Stimulated activated CD4-positive, alpha-beta T cell treated with anti-CD3 and anti-CD28 coated beads, Interleukin-4, amount 100 ng/mL, for 1 hour (primary cell): Measurements from ENCODE around the gene KCNG2.

ENCODE experiments used
- DNase-seq: peaks from one replicate; pipeline ENCODE4 v3.0.0-alpha.2; 2020

KCNG2 gene

DNA sequence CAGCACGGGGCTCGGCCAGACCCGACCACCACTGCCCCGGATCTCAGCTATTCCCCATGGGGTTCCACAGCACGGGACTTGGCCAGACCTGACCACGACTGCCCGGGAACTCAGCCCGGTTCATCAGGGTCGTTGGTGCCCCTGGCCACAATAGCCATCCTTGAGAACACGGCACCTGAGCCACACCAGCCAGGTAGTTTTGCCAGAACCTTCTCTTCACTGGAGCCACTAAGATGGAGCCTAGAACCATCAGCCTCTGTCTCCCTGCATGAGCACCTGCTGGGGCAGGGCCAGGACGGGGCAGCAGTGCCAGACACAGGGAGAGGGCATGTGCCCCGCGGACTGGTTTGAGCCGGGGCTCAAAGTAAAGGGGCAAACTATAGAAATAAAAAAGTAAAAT, 11.4 kb upstream of the KCNG2 start:
- DNase-seq = no peak

DNA sequence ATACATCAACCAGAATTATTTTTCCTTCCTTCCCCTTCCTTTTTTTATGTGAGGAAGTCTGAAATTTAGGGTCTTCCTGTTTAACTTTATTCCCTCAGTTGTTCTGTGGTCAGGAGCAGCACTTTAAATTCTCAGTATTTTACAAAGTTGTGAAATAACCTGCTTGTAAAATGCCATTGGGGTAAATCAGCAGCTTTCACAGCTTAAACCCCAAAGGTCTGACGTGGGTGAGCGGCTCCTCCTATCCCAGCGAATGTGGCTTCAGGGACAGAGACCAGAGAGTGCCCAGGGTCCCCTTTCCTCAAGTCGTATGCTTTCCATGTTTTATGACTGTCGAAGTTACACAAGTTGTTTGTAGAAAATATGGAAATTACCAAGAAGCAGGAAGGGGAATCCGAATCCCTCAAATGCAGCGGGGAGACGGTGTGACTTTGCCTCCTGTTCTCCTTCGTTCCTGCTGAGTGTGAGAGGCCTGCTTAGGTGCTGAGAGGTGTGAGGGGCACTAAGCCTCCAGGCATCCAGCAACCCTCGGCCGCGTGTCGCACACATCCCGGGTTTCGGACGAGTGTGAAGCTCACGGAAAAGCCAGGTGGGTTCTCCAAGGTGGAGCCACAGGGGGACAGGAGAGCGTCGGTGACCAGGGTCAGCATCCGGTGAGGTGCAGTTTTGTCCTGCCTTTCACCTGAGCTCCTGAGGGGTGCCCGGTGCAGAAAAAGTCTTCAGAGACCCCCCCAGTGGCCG, 10.8 kb upstream of the KCNG2 start:
- no peak for DNase-seq

DNA sequence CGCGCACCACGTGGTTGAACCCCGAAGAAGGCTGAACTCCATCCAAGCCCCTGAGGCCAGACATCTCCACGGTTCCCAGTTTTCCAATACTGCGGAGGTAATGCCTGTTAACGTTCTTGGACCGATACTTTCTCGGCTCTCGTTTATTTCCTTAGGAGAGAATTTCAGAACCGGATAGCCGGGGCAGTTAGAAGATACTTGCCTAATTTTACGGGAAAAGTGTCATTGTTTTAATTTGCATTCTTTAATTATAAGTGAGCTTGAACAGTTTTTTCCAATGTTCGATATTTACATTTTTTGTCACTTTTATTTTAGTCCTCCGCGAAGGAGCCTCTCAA, 10.2 kb upstream of the KCNG2 start:
- no peak for DNase-seq

DNA sequence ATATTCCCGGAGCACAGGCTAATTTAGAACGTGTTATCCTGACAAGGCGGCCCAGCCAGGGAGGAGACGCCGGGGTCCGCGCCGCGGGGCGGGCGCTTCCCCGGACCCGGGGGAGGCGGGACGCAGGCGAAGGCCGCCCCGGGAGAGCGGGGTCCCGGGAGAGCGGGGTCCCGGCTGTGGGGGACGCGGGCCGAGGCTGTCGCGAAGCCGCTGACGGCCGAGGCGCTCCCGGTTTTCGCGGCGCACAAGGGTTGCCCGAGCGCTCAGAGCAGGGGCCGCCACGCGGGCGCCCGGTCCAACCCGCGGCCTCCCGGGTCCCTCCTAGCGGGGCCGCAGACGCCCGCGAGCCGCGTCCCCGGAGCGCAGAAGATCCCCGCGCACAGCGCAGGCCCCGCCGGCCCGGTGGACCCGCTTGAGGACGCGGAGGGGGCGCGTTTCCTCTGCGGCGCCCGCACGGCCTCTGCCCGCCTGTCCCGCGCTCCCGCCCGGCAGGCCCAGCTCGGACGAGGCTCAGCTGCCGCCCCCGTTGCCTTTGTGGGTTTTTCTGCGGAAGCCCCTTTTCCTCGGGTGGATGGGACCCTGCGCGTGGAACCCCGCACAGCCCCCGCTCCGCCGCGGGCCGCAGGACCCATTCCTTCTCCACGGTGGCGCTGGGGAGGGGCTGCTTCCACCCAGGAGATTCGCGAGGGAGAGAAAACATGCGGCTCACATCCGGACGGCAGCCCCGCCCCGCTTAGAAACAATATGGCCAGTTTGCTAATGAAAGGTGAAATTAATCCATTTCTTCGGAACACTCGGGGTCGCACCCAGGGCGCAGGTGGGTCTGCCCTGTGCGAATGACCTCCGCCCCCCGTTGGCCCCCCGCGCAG, 9.6 kb upstream of the KCNG2 start:
- DNase-seq = no peak

DNA sequence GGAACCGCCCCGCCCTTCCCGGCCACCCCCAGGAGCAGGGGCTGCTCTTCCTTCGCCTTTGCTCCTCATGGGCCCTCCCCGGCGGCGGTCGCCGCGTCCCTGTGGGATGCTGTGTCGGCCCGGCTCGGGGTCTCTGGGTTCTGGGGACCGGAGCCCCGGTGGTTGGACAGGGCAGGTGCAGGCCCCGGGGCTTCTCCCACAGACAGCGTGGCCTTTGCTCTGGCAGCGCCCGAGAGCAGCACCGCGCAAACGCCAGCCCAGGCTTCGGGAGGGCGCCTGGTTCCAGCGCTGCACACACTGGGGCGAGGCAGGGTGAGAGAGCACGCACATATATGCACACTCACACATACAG, 9.0 kb upstream of the KCNG2 start:
- DNase-seq = no peak

DNA sequence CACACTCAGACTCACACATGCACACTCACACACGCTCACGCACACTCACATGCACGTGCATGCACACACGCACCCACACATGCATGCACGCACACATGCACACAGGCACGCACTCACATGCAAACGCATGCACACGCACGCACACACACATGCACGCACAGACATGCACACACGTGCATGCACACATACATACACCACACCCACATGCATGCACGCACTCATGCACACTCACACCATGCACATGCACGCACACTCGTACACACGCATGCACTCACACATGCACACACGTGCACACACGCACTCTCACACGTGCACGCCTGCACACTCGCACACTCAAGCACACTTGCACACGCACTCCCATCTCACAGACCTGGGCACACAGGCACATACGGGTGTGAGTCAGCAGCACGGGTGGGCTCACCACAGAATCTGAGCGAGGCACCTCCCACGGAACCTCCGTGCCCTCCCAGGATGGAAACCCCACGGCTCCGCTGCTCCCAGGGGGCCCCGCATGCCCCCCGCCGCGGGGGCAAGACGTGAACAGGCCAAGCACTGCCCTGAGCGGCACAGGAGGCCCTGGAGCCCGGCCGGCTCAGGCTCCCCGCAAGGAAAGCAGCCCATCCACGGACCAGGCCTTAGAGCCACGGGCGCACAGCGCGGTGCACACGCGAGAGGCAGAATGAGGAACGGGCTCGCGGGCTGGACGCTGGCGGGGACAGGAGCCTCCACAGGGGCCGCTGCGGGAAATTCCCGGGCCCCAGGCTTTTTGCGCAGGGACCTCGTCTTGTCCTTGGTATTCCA, 8.4 kb upstream of the KCNG2 start:
- no peak for DNase-seq

DNA sequence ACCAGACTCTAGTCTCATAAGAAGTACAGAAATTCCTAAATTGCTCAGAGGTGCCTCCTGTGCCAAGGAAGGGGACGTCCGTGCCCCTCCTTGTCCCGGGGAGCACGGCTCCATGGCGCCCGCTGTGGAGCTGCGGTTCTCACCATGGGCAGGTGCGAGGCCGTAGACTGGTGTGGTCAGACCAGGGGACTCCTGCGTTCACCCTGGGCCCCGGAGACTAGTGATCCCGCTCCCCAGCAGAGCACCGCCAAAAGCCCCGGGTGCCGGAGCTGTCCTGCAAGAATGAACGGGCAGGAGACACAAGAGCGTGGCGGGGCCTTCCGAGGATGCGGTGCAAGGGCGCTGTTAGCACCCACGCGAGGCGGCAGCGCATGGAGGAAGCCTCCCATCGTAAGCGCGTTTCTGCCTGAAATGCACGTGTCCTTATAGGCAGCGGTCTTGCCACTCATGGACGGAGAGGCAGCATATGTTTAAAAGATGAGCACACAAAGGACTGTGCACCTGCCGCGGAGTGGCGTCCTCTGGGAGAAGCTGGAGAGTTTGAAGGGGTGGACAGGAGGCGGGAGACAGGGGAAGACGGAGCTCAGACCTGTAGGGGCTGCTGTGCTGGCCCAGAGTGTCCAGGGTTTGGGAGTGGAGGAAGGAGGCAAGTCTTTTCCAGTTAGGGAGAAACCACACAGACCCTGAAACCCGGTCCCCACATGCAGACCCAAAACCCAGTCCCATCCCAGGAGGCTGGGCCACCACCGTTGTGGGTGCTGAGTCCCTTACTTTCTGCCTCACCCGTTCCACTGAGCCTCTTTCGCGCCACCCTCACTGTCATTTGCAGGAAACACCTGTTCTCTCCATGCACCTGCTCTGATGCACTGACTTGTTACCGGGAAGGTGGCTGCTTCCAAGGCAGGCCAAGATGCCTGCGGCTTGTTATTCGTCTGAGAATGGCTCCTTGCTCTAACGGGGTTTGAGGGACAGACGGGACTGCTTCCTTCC, 7.5 kb upstream of the KCNG2 start:
- DNase-seq = no peak

DNA sequence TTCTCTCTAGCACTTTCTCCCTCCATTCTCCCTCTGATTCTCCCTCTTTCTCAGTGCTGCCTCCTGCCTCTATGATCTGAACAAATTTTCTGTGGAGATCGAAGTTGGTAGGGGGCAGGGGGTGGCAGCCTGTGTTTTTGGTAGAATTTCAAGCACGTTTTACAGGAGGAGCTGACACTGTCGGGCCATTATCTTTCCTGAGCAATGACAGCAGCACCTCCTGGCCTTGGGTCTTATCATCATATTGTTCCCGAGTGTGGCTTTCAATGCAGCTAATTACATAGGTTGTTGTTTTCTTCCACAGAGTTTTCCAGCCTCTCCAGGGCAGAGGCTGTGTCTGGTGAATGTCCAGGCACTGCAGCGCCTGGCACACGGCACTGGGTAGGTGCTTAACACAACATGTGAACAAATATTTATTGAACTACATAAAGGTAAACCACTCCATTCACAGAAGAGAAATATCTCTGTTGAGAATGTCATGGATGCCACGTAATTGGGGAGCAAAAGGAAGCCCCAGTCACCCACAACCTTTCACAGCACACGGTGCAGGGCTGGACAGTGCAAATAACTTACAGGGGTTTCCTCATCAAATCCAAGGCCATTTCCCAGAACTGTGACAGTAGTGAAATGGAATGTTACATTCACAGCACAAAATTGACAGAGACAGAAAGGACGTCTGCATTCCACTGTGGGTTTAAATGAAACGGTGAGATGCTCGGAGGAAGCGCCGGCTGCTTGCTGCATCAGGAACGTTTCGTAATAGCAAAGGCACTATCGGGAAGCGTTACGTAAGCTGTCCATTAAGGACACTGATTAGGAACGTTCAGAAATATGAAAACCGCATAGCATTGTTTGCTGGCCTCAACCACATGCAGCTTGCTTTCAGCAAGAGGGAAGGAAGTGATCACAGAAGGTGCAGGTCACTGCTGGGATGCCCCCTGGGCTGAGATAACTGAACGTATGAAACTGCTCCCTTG, 6.5 kb upstream of the KCNG2 start:
- DNase-seq = no peak

DNA sequence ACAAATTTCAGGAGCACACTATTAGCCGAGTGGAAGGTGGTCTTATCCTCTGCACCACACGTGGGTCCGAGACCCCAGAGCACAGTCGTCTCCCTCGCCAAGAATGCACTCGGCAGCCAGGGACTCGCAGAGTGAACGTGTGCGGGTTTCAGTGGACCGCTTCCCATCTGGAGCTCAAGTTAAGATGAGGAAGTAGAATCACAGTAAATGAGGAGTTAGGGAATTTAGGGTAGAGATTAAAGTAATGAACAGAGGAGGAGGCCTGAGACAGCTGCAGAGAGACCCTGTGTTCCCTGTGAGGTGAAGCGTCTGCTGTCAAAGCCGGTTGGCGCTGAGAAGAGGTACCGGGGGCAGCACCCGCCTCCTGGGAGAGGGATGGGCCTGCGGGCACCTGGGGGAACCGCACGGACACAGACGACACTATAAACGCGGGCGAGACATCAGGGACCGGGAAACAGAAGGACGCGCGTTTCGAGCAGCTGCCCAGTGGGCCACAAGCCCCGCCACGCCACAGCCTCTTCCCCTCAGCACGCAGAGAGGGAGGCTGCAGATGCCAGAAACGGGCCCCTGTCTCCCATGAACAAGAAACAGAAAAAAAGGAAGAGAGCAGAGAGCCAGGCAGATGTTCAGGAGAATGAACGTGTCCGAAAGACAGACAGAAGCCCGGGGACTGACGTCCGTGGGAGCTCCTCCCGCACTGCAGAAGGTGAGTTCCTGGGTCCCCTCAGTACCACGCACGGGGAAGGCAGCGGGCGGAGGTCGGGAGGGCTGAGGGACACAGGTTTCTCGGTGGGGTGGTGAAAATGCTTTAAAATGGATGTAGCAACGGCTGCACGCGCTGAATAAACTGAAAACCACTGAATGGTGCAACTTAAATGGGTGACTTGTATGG, 5.4 kb upstream of the KCNG2 start:
- DNase-seq = no peak

DNA sequence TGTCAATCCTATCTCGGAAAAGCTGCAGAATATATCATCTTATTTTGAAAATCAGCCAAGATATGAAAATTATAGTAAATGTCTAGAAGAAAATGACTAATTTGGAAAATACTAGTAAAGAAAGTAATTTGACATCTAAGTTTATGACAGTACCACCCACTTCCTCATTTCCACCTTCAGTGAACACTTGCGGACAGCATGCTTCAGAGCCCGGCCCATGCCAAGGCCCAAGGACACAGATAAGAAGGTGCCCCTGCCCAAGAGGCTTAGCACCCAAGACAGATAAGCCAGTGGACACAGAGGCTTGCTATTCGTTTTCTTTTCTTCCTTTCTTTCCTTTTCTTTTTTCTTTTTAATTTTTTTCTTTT, 4.8 kb upstream of the KCNG2 start:
- DNase-seq = no peak

DNA sequence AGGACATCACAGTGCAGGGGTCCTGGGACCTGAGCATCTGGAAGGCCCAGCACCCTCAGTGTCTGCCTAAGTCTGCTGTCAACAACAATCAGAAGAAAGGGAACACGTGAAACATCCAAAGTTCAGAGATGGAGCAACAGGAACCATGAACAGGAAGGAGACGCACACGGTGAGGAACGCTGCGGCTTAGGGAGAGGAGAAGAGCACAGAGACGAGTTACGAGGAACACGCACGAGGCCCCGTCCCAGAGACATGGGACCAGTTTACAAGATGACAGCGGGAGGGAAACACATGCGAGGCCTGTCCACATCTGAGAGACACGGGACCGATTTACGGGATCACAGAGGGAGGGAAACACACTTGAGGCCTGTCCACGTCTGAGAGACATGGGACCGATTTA, 2.9 kb upstream of the KCNG2 start:
- no peak for DNase-seq

DNA sequence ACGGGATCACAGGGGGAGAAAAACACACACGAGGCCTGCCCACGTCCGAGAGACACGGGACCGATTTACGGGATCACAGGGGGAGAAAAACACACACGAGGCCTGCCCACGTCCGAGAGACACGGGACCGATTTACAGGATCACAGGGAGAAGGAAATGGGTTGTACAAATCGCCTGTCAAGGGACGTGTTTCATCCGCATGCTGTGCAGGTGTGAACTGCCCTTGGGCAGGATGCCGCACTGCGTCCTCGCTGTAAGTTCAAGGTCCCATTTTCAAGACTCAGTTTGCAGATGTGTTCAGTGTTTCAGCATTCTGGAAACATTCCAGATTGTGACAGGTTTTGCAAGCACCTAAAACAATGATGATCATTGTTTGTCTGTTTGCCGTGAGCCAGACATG, 2.3 kb upstream of the KCNG2 start:
- DNase-seq = no peak

DNA sequence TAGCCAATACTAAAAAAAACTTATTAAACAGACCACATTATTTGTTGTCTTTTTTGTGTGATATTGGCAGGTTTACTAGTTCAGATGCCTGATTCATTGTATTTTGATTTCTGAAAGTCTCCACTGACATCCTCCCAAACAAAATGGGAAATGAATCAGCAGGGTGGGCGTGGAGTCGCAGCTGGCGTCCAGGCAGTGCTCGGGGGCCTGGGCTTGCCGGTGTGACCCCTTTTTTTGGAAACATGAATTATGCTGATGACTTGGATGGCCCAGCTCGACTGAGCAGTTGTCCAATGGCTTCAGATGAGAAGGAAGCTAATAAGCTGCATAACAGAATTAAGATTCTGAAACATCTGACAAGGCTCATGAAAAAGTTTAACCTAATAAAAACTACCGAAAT, 1.7 kb upstream of the KCNG2 start:
- no peak for DNase-seq

DNA sequence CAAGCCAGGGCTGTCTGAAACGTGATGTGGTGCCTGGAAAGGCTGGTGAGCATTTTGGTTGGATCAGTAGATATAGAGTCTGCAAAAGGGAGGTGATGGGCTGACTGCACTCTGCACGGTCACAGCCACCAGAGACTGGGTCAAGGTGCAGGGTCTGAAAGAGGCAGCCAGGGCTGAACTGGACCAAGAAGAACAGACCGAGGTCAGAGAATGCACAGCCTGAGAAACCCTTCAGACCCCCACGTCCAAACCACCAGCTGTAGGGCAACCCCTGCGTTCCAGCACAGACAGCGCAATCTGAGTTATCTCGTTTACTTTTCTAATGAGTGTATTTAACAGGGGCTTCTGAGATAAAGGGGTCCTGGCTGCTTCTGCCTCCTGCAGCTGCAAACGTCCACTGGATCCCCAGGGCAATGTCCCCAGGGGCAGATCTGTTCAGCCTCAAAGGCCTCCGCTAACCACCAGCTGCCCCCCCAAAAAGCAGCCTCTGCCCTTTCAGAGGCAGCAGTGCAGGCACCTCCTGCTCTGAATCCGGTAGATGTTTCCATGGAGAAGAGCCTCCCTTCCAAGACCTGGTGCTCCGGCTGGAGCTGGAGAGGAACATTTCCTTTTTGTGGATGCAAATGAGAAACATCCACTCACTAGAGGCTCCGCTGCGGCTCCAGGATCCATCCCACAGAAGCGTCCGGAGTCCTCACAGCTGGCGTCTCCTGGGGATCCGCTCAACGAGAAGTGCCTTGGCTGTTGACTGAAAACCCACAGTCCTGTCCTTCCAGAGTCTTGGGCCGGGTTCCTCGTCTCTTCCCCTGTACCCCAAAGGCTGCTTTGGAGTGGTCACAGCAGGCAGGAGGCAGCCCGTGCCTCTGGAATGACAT, 970 bp upstream of the KCNG2 start:
- DNase-seq = no peak

DNA sequence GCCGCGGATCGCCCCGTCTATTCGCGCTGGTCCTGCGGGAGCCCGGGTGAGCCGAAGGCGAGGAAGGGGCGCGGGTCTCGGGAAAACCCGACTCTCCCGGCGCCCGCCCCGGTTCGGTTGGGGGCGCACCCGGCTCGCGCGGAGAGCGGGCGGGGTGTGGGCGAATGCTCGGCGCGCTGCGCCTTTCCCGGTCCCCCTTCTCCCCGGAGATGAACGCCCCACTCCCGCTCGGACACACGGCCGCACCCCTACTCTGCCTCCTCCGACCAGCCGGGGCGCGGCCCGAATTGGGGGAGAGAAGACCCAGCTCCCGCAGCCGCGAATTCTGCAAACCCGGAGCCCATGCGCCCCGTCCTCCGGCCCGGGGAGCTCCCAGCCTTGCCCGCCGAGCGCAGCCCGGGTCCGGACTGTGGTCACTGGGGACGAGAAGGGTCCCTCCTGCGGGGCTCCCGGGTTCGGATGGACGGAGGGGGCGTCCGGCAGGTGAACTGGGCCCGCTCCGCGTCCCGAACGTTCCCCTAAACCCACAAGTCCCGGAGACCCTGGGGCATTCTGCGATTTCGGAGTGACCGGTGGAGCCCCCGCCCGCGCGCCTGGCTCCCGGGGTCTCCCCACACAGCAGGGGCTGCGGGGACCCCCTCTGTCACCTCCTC, 734 bp downstream of the KCNG2 start:
- DNase-seq = no peak

DNA sequence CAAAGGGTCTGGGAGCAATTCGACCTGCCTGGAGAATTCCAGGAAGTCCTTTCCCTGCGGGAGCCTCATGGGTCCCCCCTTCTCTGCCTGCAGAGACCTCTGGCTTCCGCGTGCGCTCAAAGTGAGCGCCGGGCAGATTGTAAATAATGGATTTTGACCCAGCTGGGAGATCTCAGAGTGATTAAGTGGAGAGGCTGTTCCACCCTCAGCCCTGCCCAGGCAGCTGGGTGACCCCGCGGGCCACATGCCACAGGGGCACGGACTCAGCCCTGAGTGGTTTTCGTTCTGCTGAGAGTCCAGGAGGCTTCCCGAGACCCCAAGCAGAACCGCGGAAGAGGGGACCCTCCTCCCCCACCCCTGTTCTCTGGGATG, 1.2 kb downstream of the KCNG2 start:
- no peak for DNase-seq

DNA sequence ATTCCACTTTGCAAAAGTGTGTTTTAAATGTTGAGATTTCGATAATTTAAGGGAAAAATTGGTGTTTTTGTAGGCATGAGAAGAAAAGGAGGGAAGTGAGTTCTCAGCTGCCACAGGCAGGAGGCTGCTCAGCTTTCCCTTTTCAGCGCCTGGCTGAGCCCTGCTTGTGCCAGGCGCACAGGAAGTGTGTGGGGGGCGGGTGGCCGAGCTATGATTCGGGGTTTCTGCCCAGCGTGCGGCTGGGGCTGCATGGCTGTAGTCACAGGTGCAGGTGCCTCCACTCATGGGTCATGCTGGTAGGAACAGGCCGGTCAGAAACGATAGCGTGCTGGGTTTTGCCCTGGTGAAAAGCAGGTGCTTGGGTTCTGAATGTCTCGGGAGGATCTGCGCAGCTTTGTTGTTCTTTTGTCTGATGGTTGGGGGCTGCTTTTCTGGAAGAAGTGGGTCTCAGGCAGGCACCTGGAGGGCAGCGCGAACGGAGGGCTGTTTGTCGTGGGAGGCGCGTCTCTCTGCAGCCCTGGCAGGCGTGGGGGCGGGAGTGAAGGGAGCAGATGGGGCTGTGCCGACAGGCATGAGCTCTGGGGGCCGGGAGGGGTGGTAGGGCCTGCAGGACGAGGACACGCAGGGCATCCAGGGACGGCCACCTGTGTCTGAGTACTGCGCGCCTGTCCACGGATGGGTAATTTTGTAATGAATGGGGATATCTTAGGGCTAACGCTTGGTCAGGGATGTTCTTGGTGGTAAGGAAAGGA, 2.1 kb downstream of the KCNG2 start:
- DNase-seq = no peak
